ENCODE data around the gene RILPL2. TPM values are rescaled to one million over a fixed set of nuclear protein-coding genes. Genes with fewer than 3 reads are reported as not detected.
"Not testable (repeated sequence)": the region's sequence is repeated elsewhere in the genome, so short reads cannot be mapped to it uniquely, and the experiment has no call there.

The RILPL2 gene
- total RNA-seq, 6 experiments from 2014 or later, result 1.6 to 2.7 (median 1.8) TPM

DNA sequence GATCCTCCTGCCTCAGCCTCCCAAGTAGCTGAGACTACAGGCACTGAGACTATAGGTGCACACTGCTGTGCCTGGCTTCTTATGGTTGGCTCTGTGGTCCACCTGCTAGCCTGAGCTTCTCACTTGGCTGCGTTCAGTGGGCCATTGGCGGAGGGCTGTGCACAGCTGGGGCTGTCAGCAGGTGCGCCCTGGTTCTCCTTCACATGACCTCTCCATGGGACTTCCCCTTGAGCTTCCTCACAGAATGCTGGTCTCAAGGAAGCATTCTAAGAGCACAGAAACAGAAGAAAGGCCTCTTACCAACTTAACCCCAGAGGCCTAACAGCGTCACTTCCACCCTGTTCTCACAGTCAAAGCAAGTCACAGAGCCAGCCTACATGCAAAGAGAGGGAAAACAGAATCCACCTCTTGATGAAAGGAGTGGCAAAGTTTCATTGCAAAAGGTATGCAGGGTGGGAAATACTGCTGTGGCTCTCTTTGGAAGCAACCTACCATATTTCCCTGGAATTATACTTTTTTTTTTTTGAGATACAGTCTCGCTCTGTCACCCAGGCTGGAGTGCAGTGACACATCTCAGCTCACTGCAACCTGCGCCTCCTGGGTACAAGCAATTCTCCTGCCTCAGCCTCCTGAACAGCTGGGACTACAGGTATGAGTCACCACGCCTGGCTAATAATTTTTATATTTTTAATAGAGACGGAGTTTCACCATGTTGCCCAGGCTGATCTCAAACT, 9.3 kb downstream of the RILPL2 start:
- H3K36me3 ChIP-seq, result peaks cover 0 to 16% (median 2%) of the 10 kb centered on the region in 4 donors
- intact Hi-C loops (cut with DNase I), result no loop called here
- peak in 1 of 4 donors; percentile 11 for ATAC-seq
- 93% methylated on average over 4 of the region's 8 CpGs for WGBS (ENCODE audit: insufficient coverage, low coverage, low lambda C conversion rate, missing lambda C conversion rate)
- no peak for TF ChIP-seq POLR2A (IDR thresholded peaks at IDR 0.05)
- TF ChIP-seq, protein P1, sequence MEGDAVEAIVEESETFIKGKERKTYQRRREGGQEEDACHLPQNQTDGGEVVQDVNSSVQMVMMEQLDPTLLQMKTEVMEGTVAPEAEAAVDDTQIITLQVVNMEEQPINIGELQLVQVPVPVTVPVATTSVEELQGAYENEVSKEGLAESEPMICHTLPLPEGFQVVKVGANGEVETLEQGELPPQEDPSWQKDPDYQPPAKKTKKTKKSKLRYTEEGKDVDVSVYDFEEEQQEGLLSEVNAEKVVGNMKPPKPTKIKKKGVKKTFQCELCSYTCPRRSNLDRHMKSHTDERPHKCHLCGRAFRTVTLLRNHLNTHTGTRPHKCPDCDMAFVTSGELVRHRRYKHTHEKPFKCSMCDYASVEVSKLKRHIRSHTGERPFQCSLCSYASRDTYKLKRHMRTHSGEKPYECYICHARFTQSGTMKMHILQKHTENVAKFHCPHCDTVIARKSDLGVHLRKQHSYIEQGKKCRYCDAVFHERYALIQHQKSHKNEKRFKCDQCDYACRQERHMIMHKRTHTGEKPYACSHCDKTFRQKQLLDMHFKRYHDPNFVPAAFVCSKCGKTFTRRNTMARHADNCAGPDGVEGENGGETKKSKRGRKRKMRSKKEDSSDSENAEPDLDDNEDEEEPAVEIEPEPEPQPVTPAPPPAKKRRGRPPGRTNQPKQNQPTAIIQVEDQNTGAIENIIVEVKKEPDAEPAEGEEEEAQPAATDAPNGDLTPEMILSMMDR (IDR thresholded peaks at IDR 0.05), result no peak
- H3K27me3 ChIP-seq, result no peaks in the 10 kb centered on the region
- DNase-seq, result no peak
- no peak overlapping the region for H3K4me3 ChIP-seq
- no peaks in the 10 kb centered on the region for H3K9me3 ChIP-seq
- H3K4me1 ChIP-seq, result no peaks in the 10 kb centered on the region
- no peak overlapping the region for H3K27ac ChIP-seq

DNA sequence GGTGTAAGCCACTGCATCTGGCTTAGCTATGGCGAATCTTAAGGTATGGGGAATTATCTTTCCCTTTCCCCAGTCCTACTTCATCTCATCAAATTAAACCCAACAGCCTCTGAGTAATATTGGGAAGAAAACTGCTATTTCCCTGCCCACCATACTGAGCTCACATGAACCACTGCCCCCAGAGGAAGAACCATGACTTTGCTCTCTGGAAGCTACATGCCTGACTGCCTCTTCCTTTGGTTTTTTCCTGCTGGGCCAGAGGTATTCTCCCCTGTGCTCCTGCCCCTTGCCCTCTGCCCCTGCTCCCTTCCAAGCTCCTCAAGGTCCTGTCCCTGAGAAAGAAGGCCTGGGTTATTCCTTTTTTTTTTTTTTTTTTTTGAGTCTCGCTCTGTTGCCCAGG, 15.2 kb downstream of the RILPL2 start:
- Histone ChIP-seq H3K27me3 (no peaks in the 10 kb centered on the region), H3K36me3 (peaks cover 0 to 13% (median 0%) of the 10 kb centered on the region in 4 donors), H3K4me1 (no peaks in the 10 kb centered on the region), H3K9me3 (no peaks in the 10 kb centered on the region), H3K27ac (no peak overlapping the region), H3K4me3 (no peak overlapping the region)
- TF ChIP-seq, protein P1 (IDR thresholded peaks at IDR 0.05), result no peak
- DNase-seq, result no peak
- WGBS (ENCODE audit: insufficient coverage, low coverage, low lambda C conversion rate, missing lambda C conversion rate), result 100% methylated on average over 2 of the region's 2 CpGs
- intact Hi-C loops (cut with DNase I), result no loop called here
- no peak for ATAC-seq

DNA sequence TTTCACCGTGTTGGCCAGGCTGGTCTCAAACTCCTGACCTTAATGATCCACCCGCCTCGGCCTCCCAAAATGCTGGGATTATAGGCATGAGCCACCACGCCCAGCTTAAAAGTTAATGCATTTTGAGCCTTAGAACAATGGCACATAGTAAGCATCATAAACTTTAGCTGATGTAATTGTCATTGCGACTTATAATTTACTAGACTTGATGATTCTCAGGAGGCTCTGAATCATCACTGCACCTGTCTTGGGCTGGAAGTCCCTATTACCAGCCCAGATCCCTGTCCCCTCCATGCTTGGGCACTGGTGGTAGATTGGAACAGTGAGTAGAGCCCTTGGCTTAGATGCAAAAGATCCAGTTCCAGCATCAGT, 26.5 kb downstream of the RILPL2 start:
- H3K9me3 ChIP-seq, result no peaks in the 10 kb centered on the region
- H3K27me3 ChIP-seq, result no peaks in the 10 kb centered on the region
- ATAC-seq (no peak), DNase-seq (no peak)
- intact Hi-C loops (cut with DNase I), result no loop called here
- WGBS (ENCODE audit: insufficient coverage, low coverage, low lambda C conversion rate, missing lambda C conversion rate), result 92% methylated on average over 5 of the region's 5 CpGs
- H3K4me3 ChIP-seq, result no peak overlapping the region
- H3K27ac ChIP-seq, result no peak overlapping the region
- TF ChIP-seq, protein P1 (IDR thresholded peaks at IDR 0.05), result no peak
- TF ChIP-seq POLR2A (IDR thresholded peaks at IDR 0.05), result no peak
- peaks cover 0 to 31% (median 11%) of the 10 kb centered on the region in 4 donors for H3K36me3 ChIP-seq
- no peaks in the 10 kb centered on the region for H3K4me1 ChIP-seq

DNA sequence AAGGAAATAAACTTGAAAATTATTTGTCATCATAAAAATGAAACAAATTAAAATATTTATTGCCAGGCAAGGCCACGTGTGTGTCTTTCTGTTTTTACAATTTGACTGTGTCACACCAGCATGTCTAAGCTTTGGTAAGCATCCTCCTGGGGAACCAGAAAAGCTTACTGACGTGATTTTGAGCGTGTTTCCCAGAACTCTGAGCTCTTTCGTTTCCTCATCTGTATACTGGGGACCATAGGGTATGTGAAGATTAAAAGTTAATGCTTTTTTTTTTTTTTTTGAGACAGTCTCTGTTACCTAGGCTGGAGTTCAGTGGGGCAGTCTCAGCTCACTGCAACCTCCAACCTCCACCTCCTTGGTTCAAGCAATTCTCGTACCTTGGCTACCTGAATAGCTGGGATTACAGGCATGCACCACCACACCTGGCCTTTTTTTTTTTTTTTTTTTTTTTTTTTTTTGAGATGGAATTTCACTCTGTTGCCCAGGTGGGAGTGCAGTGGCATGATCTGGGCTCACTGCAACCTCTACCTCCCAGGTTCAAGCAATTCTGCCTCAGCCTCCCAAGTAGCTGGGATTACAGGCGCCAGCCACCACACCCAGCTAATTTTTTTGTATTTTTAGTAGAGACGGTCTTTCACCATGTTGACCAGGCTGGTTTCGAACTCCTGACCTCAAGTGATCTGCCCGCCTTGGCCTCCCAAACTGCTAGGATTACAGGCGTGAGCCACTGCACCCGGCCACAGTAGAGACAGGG, 27.0 kb downstream of the RILPL2 start:
- ATAC-seq, result peak in 2 of 4 donors; percentile 27 to 31
- intact Hi-C loops (cut with DNase I); H3K4me1 ChIP-seq; H3K4me3 ChIP-seq; H3K9me3 ChIP-seq; H3K27me3 ChIP-seq; H3K27ac ChIP-seq; DNase-seq: not testable (repeated sequence)
- H3K36me3 ChIP-seq, result peaks cover 0 to 37% (median 13%) of the 10 kb centered on the region in 4 donors
- WGBS (ENCODE audit: insufficient coverage, low coverage, low lambda C conversion rate, missing lambda C conversion rate), result 90% methylated on average over 9 of the region's 11 CpGs

DNA sequence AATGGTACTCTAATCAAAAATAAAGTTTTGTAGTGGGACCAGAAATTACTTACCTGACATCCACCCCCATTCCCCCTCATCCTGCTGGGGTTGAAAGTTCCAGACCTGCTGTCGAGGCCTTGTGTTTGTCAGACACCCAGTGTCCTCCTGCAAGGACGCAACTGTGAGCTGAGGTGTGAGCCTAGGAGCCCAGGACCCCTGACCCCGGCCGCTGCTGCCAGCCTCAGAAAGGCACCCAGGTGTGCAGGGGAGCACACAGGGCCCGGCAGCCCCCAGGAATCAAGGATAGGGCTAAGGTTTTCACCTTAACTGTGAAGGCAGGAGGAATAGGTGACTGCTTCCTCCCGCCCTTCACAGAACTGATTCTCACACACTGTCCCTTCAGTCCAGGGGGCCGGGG, 27.9 kb downstream of the RILPL2 start:
- H3K36me3 ChIP-seq, result peaks cover 0 to 45% (median 21%) of the 10 kb centered on the region in 4 donors
- ATAC-seq; H3K4me3 ChIP-seq; DNase-seq; H3K27me3 ChIP-seq; intact Hi-C loops (cut with DNase I); H3K9me3 ChIP-seq; H3K4me1 ChIP-seq; H3K27ac ChIP-seq: not testable (repeated sequence)
- 100% methylated on average over 1 of the region's 7 CpGs for WGBS (ENCODE audit: insufficient coverage, low coverage, low lambda C conversion rate, missing lambda C conversion rate)

DNA sequence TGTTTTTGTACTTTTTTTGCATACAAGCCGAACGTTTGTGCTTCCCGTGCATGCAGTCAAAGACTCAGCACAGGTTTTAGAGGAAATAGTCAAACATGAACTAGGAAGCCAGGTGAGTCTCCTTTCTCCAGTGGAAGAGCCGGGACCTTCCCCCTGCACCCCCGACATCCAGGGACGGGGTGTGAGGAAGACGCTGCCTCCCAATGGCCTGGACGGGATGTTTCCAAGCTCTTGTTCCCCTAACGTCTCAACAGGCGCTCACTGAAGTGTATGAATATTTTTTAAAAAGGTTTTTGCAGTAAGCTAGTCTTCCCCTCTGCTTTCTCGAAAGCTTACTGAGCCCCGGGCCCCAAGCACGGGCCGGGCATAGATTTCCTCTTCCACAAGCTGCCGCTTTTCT, 28.6 kb downstream of the RILPL2 start:
- WGBS (ENCODE audit: insufficient coverage, low coverage, low lambda C conversion rate, missing lambda C conversion rate), result 91% methylated on average over 5 of the region's 15 CpGs
- intact Hi-C loops (cut with DNase I); H3K27me3 ChIP-seq; H3K27ac ChIP-seq; DNase-seq; H3K4me1 ChIP-seq; ATAC-seq; H3K9me3 ChIP-seq; H3K4me3 ChIP-seq: not testable (repeated sequence)
- peaks cover 0 to 52% (median 24%) of the 10 kb centered on the region in 4 donors for H3K36me3 ChIP-seq

DNA sequence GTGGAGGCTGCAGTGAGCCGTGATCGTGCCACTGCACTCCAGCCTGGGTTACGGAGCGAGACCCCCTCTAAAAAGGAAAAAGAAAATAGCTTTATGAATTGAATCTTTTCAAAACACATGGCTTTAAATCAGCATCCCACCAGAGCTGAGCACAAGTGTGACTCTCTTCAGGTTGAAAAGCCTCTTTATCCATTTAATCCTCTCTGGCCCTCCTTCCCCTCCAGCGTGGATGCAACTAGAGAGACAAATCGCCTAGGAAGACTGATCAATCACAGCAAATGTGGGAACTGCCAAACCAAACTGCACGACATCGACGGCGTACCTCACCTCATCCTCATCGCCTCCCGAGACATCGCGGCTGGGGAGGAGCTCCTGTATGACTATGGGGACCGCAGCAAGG, 29.2 kb downstream of the RILPL2 start:
- H3K36me3 ChIP-seq, result peaks cover 0 to 59% (median 25%) of the 10 kb centered on the region in 4 donors
- H3K9me3 ChIP-seq; H3K27ac ChIP-seq; H3K27me3 ChIP-seq; DNase-seq; intact Hi-C loops (cut with DNase I); H3K4me3 ChIP-seq; H3K4me1 ChIP-seq; ATAC-seq: not testable (repeated sequence)
- 80% methylated on average over 1 of the region's 15 CpGs for WGBS (ENCODE audit: insufficient coverage, low coverage, low lambda C conversion rate, missing lambda C conversion rate)
